Epithelial cell of prostate (primary cell): ENCODE results near the gene PLP2.

Experiments
- DNase-seq: peaks from one replicate; pipeline ENCODE4 v3.0.0-alpha.2; 2011; ENCODE audit warnings: low read depth, low spot score
- H3K27ac ChIP-seq: fragments of 450-650 bp; 2 replicates; pipeline ENCODE4 v1.5.1; 2017; ENCODE audit warnings: mild to moderate bottlenecking

Gene PLP2

GRCh38 chrX:49184294-49185281 is 12.9 kb downstream of the PLP2 start:
- peak; percentile 64 for DNase-seq
- H3K27ac ChIP-seq = peak overlapping the region; percentile 80

- peak within 1 kb of the TSS; percentile 80 for H3K27ac ChIP-seq
- no peak for DNase-seq
Observed at GRCh38 chrX:49186125-49187027, 14.7 kb downstream of the PLP2 start, which contains the start of gene PRICKLE3. Gene PRICKLE3 (minus strand): TSS chrX:49186373. CDS start chrX:49186297, 76 bp downstream.

- peak overlapping the region; percentile 80 for H3K27ac ChIP-seq
- DNase-seq = no peak
Observed at GRCh38 chrX:49187028-49187394, 15.3 kb downstream of the PLP2 start.

GRCh38 chrX:49187526-49187925 is 15.8 kb downstream of the PLP2 start:
- peak overlapping the region; percentile 80 for H3K27ac ChIP-seq
- no peak for DNase-seq

GRCh38 chrX:49188468-49189076 is 16.9 kb downstream of the PLP2 start:
- H3K27ac ChIP-seq = peak overlapping the region; percentile 90

GRCh38 chrX:49189606-49190005 is 17.9 kb downstream of the PLP2 start:
- H3K27ac ChIP-seq = peak overlapping the region; percentile 90

More at GRCh38 chrX:49188468-49189076, 16.9 kb downstream of the PLP2 start:
- no peak for DNase-seq

GRCh38 chrX:49190821-49191573 is 19.3 kb downstream of the PLP2 start:
- peak overlapping the region; percentile 90 for H3K27ac ChIP-seq
- DNase-seq = peak; percentile 99

More at GRCh38 chrX:49189606-49190005, 17.9 kb downstream of the PLP2 start:
- DNase-seq = no peak

GRCh38 chrX:49191574-49192011 is 19.9 kb downstream of the PLP2 start:
- peak overlapping the region; percentile 72 for H3K27ac ChIP-seq
- no peak for DNase-seq

GRCh38 chrX:49192722-49193328 is 21.1 kb downstream of the PLP2 start:
- no peak overlapping the region for H3K27ac ChIP-seq
- no peak for DNase-seq

GRCh38 chrX:49193542-49193964 is 21.9 kb downstream of the PLP2 start:
- no peak overlapping the region for H3K27ac ChIP-seq
- no peak for DNase-seq

- H3K27ac ChIP-seq = no peak overlapping the region
- no peak for DNase-seq
Observed at GRCh38 chrX:49197543-49198087, 25.9 kb downstream of the PLP2 start.

GRCh38 chrX:49198540-49199314 is 27.0 kb downstream of the PLP2 start:
- no peak overlapping the region for H3K27ac ChIP-seq
- DNase-seq = no peak

- DNase-seq = no peak
- H3K27ac ChIP-seq = no peak overlapping the region
Observed at GRCh38 chrX:49199315-49199595, 27.6 kb downstream of the PLP2 start.

- DNase-seq = no peak
- H3K27ac ChIP-seq = no peak within 1 kb of the TSS
Observed at GRCh38 chrX:49199906-49200771, 28.4 kb downstream of the PLP2 start, which contains the start of gene SYP. Gene SYP (minus strand): TSS chrX:49200193. CDS start chrX:49200186, 7 bp downstream.

GRCh38 chrX:49202022-49202421 is 30.3 kb downstream of the PLP2 start:
- DNase-seq = no peak
- H3K27ac ChIP-seq = no peak overlapping the region

GRCh38 chrX:49203536-49203935 is 31.8 kb downstream of the PLP2 start:
- DNase-seq = no peak
- no peak overlapping the region for H3K27ac ChIP-seq

GRCh38 chrX:49204017-49204416 is 32.3 kb downstream of the PLP2 start:
- no peak for DNase-seq
- no peak overlapping the region for H3K27ac ChIP-seq
